Measurements from ENCODE around the gene GDPD4.

GDPD4 gene

DNA sequence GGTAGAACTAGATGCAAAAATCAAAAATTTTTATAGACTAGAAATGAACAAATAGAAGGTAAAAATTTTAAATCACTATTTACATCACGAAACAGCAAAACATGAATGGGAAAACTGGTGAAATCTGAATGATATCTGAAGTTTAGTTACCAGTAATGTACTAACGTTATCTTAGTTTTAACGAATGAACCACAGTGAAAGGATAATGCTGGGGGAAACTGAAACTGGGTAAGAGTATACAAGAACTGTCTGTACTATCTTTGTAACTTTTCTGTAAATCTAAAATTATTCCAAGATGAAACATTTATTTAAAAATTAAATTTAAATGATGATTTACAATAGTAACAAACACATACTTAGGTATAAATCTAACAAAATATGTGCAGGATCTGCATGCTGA is 7.4 kb downstream of the GDPD4 start:
- no peak for DNase-seq (ENCODE audit: low spot score)

DNA sequence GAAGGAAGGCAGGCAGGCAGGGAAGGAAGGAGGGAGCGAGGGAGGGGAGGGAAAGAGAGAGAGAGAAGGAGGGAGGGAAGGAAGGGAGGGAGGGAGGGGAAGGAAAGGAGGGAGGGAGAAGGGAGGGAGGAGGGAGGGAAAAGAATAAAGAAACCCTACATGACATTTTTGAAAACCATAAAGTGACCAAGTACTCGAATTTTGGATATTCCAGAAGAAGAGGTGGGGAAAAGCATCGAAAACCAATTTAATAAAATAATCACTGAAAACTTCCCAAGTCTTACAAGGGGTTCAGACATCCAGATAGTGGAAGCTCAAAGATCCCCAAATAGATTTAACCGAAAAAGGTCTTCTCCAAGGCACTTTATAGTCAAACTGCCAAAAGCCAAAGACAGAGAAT is 11.7 kb downstream of the GDPD4 start:
- no peak for DNase-seq (ENCODE audit: low spot score)

DNA sequence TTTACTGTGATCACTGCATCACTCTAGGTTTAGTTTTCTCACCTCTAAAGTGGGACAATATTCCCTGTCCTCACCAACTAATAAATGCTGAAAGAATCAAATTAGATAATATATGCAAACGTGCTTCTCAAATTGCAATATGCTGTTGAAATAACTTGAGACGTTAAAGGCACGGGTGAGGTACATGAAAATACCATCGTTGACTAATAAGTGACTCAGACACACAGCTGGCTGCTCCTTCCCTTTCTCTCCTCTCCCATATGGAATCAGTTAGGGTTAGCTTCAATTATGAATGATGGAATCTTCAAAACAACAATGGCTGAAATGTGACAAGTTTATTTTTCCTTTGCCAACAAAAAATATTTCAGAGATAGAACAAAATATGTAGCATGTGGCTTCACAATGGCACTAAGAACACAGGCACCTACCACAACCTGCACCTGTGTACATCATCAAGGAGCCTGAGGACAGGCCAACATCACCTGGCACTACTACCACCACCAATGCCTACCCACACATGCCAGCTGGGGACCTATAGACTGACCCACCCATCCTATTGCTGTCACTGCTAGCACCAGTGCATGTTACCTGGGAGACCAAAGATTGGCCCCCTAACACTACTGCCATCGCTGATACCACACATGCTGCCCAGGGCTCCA is 13.7 kb downstream of the GDPD4 start:
- peak; percentile 77 for DNase-seq (ENCODE audit: low spot score)

DNA sequence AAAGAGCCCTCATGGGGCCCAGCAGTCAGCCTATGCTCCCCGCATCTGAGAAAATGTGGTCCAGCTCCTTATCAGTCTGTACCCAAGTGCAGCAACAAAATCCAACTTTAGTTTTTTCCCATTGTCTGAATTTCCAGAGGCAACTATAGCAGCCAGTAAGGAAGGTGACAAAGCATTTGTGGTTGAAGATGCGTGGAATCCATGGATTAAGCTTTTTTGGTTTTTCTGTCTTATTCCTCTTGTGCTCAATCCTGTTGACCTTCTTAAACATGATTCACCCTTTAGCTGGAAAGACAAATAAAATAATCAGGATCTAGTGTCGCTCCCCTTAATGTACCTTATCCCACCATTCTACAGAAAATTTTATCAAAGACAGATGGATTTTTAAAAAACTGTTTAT is 14.3 kb downstream of the GDPD4 start:
- DNase-seq (ENCODE audit: low spot score) = no peak

DNA sequence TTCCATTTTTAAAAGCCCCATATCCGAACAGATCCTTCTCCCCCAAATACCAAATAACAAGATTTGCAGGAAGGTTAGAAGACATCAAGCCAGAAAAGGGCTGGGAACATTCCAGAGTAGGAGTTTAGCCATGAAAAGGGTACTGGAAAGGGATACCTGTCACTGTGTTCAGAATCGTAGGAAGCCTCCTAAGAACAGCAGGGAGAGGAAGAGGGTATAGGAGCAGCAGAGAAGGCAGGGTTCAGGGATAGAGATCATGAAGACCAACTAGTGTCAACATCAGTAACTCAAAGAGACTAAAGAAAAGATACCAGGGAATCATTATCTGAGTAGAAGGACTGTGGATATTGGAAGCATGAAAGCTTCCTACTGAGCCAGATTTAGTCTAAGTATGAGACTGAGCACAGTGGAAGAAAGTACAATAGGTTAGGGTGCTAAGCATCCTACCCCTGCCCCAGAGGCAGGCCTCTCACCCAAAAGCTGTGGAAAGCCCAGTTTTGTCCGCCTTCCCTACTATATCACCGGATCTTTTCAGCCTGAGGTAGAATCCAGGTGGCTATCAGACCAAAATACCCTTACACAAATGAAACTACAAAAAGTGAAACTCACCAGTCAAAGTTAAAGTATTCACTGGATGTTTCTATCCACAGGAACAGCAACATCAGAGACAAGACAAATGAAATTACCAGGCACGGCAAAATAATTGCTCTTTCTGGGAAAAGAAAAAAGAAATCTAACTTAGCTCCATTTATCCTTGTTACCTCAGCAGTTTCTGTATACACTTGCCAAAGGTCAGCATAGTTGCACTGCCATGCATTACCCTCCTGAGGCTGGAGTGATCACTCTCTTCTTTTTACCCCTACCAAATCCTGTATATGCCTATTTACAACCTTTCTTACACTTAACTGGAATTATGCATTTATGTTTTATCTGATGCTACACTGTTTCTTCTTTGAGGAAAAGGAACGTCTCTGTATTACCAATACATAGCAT is 16.7 kb downstream of the GDPD4 start:
- DNase-seq (ENCODE audit: low spot score) = no peak

DNA sequence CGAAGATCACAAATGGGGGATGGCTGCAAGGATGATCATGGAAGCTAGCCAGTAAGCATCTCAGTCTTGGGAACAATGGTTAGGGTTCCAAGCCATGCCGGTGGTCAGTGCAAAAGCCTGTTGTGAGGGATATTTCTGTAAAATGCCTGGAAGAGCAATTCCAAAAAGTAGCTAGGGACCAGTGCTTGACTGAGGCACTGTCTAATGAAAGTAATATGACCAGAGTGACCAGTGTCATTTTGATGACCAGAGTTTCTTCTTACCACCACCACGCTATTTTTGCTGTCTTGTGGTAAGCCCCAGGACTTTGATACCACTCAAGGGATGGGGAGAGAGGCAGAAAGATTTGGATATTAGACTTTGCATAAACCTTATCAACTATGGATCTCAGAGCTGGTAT is 18.4 kb downstream of the GDPD4 start:
- DNase-seq (ENCODE audit: low spot score) = no peak

DNA sequence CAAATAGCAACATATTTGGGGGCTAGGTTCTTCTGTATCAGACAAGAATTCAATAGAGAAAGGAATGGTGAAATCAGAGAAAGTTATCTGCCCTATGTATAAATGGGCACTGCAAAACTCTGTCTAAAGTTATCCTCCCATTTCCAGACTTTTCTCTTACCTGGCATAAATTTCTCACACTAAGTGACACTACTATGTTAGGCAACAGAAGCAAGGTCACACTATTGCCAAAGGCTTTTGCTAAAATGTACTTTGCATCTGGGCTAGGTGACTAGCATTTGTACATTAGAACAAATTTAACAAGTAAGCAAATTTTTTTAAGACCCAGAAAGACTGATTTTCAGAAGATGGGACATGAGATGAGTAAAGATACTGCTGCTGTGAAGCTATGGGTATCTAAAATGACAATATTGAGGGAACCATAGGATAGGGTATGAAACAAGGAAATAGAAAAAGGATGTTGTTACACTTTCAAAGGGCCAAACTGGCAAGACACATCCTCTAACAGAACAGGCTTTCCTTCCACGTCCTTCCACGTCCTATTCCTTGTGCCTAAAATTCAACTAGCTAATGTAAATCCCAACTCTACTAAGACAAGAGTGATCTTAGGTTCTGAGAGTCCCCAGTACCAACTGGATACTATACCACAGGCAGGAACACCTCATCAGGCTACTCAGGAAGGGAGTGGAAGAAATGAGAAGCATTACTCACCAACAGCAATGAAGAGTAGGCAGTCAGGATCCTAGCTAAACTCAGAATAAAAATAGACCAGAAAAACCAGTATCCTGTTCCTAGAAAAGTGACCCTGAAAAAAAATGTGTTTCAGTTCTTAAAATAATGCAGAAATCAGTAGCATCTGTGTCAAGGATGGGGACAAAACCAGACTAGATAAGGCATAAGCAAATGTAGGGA is 22.6 kb downstream of the GDPD4 start:
- DNase-seq (ENCODE audit: low spot score) = no peak

DNA sequence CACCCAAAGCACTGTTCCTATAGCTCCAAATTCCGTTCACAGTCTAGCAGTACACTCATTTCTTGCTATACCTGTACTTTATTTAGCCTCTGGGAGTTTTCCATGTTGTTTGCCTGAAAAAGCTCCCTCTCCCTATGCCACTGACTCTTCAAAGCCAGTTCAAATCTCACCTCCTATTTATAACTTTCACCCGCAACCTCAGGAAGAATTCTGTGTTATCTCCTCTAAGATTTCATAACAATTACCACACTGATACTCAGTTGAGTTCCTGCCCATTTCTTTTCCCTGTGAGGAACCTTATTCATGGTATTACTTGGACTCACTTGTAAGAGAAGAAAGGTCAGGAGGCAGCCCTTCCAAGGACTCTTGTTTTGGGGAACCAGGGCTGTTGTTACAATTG is 25.2 kb downstream of the GDPD4 start:
- DNase-seq (ENCODE audit: low spot score) = no peak

DNA sequence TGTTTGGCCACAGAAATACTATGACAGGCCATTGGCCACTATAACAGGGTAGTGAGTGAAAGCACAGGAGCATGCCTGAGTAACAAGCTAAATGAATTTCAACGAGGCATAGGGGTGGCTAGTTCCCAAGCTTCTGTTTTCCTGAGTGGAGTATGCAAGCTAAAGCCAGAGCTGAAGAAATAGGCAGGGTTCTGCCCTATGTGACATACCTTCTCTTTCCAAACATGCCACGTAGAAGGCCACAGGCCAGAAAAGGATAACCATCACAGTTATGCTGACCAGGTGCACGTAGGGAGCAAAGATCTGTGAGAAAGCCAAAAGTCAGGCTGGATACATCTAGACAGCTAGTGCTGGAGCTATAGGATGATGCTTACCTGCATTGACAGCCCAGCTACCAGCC is 30.6 kb downstream of the GDPD4 start:
- no peak for DNase-seq (ENCODE audit: low spot score)

DNA sequence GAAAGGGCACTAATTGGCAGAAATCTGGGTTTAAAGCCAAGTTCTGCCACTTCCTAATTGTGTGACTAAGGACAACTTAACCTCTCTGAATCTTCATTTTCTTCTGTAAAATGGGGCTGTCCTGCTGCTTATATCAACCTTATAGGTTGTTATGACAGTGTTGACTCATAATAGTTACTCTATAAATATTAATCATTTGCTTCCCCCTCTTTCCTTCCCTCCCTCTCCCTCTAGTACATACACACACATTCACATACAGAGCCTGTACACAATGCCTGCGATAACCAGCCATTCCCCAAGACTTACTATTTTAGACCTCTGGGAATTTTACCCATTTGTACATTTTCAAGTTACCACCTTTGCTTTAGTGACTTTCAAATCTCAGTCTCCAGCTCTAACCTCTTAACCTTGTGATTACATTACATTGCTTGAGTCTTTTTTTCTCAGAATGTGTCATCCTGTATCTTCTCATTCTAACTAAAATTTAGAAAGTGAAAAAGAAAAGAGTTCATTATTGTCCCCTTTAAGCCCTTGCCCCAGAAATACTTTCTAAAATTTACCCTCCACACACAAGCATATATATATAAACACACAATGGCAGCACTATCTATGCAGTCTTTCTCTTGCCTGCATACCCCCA is 31.9 kb downstream of the GDPD4 start:
- no peak for DNase-seq (ENCODE audit: low spot score)

DNA sequence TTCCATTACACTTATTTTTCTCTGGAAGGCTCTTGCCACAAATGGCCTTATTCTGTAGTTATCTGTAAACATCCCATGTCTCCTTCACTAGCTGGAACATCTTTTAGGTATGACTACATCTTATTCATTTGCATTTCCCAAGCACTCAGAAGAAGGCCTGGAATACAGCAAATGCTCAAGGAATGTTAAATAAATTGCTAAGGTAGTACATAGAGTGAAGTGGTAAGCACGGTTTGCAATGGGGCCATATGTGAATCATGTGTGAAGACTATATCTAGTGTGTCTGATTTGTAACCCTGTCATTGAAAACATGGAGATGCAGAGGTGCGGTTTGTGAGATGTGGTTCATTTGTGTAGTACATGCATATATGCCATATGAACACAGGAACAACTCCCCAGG is 33.5 kb downstream of the GDPD4 start:
- peak; percentile 47 for DNase-seq (ENCODE audit: low spot score)

DNA sequence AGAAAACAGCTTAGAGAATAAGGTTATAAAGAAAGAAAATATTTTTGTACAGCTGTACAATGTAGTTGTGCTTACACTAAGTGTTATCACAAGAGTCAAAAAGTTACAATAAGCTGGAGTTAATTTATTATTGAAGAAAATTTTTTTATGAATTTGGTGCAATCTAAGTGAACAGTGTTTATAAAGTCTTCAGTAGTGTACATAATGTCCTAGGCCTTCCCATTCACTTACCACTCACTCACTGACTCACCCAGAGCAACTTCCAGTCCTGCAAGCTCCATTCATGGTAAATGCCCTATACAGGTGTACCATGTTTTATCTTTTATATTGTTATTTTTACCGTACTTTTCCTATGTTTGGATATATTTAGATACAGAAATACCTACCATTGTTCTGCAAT is 34.7 kb downstream of the GDPD4 start:
- DNase-seq (ENCODE audit: low spot score) = no peak

DNA sequence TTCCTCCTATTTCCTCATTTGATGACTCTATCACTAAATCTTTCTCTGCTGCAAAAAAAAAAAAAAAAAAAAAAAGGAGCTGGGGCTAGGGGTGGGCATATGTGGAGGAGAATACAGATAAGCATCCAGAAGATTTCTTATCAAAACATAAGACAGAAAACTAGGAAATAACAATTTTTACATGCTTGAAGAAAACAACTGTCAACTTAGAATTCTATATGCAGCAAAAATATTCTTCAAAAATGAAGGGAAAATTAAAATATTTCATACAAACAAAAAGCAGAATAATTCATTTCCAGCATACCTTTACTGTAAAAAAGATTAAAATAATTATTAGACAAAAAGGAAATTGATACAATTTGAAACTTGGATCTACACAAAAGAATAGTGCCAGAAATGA is 38.7 kb downstream of the GDPD4 start:
- DNase-seq (ENCODE audit: low spot score) = no peak

DNA sequence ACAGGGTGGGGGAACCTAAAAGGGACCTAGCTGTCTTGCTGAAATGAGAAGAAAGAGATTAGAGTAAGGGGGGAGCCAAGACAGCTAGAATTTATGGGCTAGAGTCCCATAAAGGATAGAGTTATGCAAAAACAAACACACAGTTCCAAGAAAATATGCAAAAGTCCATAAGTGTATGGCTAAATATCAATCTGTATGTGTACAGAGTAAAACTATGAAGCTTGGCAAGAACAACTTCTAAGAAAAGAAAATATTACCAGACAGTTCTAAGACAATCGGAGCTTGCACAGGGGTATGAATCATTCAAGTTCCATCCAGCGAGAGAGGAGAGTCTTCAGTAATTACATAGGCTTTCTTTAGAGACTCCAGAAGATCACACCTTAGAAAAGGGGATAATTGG is 41.8 kb downstream of the GDPD4 start:
- DNase-seq (ENCODE audit: low spot score) = no peak

DNA sequence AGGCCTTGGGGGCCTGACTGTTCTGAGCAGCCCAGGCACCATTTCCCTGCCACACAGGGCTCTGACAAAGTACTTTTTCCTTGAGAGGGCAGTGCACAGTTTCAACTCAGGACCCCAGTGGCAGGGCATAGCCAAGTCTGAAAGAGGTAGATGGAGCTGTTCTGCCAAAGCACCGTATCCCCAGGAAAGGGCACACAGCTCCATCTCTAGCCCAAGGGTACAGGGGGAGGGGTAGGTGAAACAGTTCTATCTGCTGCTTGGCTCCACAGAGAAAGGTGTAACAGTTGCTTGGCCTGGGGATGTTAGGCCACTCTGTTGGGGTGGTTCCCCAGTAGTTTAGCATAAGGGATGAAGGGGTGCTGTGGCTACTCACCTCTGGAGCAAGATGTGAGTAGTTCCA is 47.8 kb downstream of the GDPD4 start:
- DNase-seq (ENCODE audit: low spot score) = no peak

DNA sequence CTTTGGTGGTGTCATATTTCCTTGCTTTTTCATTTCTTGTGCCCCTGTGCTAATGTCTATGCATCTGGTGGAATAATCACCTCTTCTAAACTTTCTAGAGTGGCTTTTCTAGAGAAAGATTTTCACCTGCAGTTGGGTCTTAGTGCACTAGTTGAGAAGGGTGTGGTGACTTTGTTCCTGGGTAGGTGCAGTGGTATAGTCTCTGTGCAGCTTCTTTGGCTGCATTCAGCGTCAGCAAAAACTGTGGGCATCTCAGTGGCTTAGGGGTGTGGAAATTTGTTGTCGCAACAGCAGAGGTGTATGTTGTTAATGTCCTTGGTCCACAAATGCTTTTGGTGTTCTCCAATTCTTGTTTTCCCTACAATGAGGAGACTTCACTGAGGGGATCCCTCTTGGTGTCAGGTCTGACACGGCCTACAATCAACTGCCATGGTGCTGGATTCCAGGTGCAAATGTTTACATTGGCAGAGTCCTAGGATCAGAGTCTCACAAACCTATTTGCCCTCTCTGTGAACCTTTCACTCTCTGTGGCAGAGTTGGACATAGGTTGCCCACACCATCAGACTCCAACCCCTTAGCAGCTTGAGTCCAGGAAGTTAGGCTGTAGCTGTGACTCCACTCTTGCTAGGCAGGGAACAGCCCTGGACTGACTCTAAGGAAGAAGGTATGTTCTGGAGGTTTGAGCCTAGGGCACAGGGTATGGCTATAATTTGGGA is 48.8 kb downstream of the GDPD4 start:
- DNase-seq (ENCODE audit: low spot score) = no peak

DNA sequence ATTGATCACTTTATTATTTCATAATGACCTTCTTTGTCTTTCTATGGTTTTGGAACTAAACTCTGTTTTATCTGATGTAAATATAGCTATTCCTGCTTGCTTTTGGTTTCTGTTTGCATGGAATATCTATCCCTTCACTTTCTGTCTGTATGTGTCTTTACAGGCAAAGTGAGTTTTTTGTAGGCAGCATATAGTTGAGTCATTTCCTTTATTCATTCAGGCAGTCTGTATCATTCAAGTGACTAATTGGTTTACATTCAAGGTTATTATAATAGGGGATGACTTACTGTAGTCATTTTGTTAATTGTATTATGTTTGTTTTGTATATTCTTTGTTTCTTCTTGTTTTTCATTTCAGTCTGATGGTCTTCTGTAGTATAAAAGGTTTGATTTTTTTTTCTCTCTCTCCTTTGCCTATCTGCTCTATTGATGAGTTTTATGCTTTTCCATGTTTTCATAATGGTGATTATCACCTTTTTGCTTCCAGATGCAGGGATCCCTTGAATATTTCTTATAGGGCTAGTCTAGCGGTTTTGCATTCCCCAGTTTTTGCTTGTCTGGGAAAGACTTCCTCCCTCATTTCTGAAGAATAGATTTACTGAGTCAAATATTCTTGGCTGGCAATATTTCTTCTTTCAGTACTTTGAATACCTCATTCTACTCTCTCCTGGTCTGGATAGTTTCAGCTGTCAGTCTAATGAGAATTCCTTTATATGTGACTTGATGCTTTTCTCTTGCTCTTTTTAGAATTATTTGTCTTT is 50.4 kb downstream of the GDPD4 start:
- no peak for DNase-seq (ENCODE audit: low spot score)

DNA sequence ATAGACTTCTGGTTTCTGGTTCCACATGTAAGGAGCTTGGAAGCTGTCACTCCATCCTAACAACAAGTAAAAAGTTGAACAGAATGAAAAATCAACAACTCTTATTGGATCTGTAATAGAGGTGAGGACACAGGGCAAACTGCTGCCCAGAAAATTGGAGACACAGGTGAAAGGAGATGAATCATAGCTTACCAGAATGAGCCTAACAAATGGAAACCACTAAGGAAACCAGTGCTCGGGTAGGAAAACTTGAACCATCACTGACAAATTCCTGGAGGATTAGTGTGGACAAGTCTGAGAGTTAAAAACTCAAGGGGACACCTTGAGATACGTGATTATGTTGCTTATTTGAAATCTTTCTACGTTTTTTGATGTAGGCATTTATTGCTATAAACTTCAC is 52.1 kb downstream of the GDPD4 start:
- no peak for DNase-seq (ENCODE audit: low spot score)

DNA sequence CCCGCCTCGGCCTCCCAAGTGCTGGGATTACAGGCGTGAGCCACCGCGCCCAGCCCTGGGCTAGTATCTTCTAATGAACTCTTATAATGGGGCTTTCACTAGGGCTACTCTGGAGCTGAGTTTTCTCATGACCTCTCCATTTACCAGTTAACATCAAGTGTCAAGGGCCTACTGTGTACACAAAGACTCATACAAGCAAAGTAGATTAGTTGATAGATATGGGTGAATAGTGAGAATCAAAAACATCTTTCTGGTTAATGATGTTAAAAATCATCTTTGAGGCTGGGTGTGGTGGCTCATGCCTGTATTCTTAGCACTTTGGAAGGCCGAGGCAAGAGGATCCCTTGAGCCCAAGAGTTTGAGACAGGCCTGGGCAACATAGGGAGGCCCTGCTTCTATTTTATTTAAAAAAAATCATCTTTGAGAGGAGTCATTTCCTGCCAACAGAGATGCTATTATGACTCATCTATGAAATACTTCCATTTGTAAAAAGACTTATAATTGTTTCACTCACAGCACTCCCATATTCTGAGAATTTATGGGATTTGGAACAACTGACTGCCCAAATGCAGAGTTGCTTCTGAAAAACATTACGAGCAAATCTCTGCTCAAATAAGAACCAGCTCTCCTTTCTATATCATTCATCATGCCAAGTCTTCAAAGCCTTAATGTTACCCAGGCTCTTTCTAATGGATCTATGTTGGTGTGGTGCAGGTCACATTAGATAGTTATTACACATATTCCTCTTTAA is 57.0 kb downstream of the GDPD4 start:
- peak; percentile 24 for DNase-seq (ENCODE audit: low spot score)

DNA sequence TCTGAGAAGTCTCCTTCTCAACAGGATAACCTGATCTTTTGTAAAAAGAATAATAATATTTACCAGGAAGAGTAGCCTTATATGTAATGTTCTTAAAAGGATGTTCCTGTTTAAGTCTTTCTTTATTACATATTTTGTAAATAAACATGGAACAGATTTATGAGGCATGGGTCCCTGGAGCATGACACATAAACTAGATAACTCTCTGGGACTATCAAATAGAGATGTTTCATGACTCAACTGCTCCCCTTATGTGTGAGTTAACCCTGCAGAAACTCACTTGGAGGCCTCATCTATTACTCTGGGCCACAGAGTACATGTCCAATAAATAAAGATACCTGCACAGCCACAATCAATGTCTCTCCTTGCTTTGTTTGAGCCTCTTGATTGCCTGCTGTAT is 64.6 kb downstream of the GDPD4 start:
- no peak for DNase-seq (ENCODE audit: low spot score)

Data from AG08396 (cell line).